GM06990 (cell line): Measurements from ENCODE around the gene SPAG8.

ENCODE experiments used
- DNase-seq: peaks from one replicate; pipeline ENCODE4 v3.0.0-alpha.2; 2011; ENCODE audit not compliant: insufficient read length; ENCODE audit errors: extremely low read depth
- H3K27me3 ChIP-seq: replicated peaks from 2 replicates; pipeline ENCODE4 v1.6.0; 2011; ENCODE audit warnings: low read length; ENCODE audit not compliant: control insufficient read depth, insufficient read depth
- H3K36me3 ChIP-seq: 2 replicates; pipeline ENCODE4 v1.5.1; 2011; ENCODE audit warnings: low read length; ENCODE audit not compliant: control insufficient read depth, insufficient read depth
- H3K4me3 ChIP-seq: replicated peaks from 2 replicates; pipeline ENCODE4 v1.5.1; 2011; ENCODE audit warnings: low read depth, mild to moderate bottlenecking, control low read depth, low read length
- TF ChIP-seq, protein P1 (sequence below): IDR thresholded peaks from 2 replicates; pipeline ENCODE4 v1.5.1; 2011; ENCODE audit warnings: low read length, control low read depth, mild to moderate bottlenecking, inconsistent platforms; ENCODE audit not compliant: insufficient read depth, poor library complexity, severe bottlenecking

SPAG8 gene

DNA sequence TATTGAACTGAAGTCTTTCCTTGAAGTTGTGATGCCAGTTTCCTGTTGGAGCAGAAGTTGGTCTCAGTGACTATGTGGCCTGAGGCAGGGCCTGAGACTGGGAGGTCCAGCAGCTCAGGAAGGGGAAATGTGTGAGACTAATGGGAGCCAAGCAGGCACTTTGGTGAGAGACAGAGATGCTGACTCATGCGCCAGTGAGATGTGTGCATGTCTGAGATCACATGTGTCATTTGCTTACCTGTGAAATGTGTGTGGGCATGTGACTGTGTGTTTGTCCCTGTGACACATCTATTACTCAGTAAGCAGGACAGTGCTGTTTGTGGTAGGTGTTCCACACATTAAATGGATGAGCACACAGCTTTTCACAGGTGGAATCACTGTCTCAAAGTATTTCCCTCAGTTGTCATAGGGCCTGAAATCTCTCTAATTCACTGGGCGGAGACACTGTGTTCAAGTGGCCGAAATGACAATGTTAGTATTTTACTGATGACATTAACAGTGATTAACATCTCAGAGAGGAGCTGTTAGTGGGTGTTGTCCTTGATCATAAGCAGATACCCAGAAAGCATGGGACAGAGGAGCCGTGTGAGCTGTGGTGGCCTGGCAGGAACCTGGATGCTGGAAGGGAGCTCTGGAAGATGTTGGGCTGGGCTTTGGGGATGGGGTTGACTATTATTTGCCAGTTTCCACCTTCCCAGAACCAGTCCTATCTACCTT lies 13.2 kb downstream of the SPAG8 start:
- TF ChIP-seq, protein P1, sequence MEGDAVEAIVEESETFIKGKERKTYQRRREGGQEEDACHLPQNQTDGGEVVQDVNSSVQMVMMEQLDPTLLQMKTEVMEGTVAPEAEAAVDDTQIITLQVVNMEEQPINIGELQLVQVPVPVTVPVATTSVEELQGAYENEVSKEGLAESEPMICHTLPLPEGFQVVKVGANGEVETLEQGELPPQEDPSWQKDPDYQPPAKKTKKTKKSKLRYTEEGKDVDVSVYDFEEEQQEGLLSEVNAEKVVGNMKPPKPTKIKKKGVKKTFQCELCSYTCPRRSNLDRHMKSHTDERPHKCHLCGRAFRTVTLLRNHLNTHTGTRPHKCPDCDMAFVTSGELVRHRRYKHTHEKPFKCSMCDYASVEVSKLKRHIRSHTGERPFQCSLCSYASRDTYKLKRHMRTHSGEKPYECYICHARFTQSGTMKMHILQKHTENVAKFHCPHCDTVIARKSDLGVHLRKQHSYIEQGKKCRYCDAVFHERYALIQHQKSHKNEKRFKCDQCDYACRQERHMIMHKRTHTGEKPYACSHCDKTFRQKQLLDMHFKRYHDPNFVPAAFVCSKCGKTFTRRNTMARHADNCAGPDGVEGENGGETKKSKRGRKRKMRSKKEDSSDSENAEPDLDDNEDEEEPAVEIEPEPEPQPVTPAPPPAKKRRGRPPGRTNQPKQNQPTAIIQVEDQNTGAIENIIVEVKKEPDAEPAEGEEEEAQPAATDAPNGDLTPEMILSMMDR: no peak
- H3K36me3 ChIP-seq: peaks cover 3% of the 10 kb centered on the region
- DNase-seq: no peak
- no peaks in the 10 kb centered on the region for H3K27me3 ChIP-seq
- H3K4me3 ChIP-seq: no peak overlapping the region

GRCh38 chr9:35797311-35798109 lies 14.6 kb downstream of the SPAG8 start:
- TF ChIP-seq, protein P1: no peak
- DNase-seq: no peak

GRCh38 chr9:35795695-35796094 lies 16.4 kb downstream of the SPAG8 start:
- TF ChIP-seq, protein P1: no peak
- peaks cover 7% of the 10 kb centered on the region for H3K36me3 ChIP-seq
- DNase-seq: no peak
- no peaks in the 10 kb centered on the region for H3K27me3 ChIP-seq
- no peak overlapping the region for H3K4me3 ChIP-seq

More at GRCh38 chr9:35797311-35798109, 14.6 kb downstream of the SPAG8 start:
- peaks cover 7% of the 10 kb centered on the region for H3K36me3 ChIP-seq
- H3K4me3 ChIP-seq: no peak overlapping the region
- H3K27me3 ChIP-seq: no peaks in the 10 kb centered on the region

DNA sequence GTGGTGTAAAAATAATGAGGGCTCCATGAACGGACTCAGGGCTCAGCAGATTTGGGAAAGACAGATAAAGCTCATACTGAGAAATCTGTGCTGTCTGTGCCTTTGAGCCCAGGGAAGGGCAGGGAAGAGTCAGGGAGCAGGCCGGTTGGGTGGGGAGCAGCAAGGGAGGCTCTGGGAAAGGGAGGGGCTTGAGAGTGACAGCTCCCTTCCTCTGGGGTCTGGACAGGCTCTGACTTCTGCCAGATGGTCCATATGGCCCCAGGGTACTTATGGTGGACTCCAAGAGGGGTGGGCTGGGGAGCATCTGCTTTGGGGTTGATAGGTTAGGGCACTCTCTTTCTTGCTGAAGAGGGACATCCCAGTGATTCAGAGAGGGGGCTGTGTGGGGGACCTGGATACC lies 18.6 kb downstream of the SPAG8 start:
- Histone ChIP-seq H3K4me3 (no peak overlapping the region), H3K27me3 (no peaks in the 10 kb centered on the region)
- TF ChIP-seq, protein P1: no peak

DNA sequence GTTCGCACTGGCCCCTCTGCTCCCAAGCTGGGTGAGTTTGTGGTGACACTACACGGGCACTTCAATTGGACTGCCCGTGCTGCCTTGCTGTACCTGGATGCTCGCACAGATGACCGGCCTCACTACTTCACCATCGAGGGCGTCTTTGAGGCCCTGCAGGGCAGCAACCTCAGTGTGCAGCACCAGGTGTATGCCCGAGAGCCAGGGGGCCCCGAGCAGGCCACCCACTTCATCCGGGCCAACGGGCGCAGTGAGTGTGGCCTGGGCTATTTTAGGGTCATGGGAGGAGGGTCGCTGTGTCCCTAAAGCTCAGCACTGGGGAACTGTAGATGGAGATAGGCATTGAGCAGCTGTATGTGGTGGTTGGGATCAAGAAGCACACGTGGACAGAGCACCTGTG lies 19.2 kb downstream of the SPAG8 start:
- Histone ChIP-seq H3K27me3 (no peaks in the 10 kb centered on the region), H3K4me3 (no peak overlapping the region), H3K36me3 (peaks cover 5% of the 10 kb centered on the region)
- TF ChIP-seq, protein P1: no peak
- DNase-seq: no peak

More for the DNA sequence above, 18.6 kb downstream of the SPAG8 start:
- peaks cover 5% of the 10 kb centered on the region for H3K36me3 ChIP-seq
- no peak for DNase-seq
